ENCODE results near the gene TECTB.

The TECTB gene

DNA sequence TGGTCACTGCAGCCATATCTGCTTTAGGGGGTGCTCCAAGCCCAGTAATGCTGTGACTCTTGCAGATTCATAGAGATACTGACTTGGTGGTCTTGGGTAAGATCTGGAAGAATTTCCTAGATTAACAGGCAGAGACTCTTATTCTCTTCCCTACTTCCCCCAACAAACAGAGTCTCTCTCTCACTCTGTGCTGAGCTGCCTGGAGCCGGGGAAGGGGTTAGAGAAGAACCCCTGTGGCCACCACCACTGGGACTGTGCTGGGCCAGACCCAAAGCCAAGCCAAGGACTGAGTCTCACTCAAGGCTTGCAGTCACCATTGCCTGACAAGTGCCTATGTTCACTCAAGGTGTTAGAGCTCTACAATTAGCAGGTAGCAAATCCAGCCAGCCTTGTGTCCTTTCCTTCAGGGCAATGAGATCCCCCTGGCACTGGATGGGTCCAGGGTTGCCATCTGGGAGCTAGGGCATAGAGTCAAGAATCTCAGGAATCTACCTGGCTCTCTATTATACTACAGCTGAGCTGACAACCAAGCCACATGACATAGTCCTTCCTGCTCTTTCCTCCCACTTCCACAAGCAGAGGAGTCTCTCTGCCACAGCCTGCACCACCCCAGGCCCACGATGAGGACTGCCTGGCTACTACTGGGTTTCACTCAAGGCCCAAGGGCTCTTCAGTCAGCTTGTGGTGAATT, 41.4 kb upstream of the TECTB start:
- Mint-ChIP-seq H3K27me3 (ENCODE audit: low read depth) (no peaks in the 10 kb centered on the region), H3K4me3 (no peak overlapping the region), H3K27ac (no peak overlapping the region)

DNA sequence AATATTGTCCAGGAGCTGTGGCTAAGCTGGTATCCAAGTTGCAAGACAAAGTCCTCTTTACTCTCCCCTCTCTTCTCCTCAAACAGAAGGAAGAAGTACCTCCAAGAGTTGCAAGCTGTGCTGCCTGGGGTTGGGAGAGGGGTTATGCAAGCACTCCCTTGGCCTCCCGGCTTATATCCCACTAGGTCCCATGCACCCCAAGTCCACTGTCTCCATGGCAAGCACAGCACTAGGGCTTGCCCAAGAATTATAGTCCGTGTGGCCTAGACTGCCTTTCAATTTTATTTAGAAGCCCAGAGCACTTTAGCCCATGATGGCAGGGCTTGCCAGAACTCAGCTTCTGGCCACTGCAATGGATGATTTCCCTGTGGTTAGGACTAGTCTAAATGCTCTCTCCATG, 40.4 kb upstream of the TECTB start:
- TF ChIP-seq, protein P1, sequence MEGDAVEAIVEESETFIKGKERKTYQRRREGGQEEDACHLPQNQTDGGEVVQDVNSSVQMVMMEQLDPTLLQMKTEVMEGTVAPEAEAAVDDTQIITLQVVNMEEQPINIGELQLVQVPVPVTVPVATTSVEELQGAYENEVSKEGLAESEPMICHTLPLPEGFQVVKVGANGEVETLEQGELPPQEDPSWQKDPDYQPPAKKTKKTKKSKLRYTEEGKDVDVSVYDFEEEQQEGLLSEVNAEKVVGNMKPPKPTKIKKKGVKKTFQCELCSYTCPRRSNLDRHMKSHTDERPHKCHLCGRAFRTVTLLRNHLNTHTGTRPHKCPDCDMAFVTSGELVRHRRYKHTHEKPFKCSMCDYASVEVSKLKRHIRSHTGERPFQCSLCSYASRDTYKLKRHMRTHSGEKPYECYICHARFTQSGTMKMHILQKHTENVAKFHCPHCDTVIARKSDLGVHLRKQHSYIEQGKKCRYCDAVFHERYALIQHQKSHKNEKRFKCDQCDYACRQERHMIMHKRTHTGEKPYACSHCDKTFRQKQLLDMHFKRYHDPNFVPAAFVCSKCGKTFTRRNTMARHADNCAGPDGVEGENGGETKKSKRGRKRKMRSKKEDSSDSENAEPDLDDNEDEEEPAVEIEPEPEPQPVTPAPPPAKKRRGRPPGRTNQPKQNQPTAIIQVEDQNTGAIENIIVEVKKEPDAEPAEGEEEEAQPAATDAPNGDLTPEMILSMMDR (IDR thresholded peaks at IDR 0.05; ENCODE audit: unreplicated experiment in 3 of 3) = no peak
- no peak overlapping the region for H3K4me3 Mint-ChIP-seq
- no peaks in the 10 kb centered on the region for H3K27me3 Mint-ChIP-seq (ENCODE audit: low read depth)
- peaks cover 14% of the 10 kb centered on the region for H3K9me3 Mint-ChIP-seq
- no peaks in the 10 kb centered on the region for H3K4me1 Mint-ChIP-seq
- H3K36me3 Mint-ChIP-seq (ENCODE audit: low read depth) = no peaks in the 10 kb centered on the region
- H3K27ac Mint-ChIP-seq = no peak overlapping the region

More for the DNA sequence above, 41.4 kb upstream of the TECTB start:
- TF ChIP-seq, protein P1 (IDR thresholded peaks at IDR 0.05; ENCODE audit: unreplicated experiment in 3 of 3) = no peak
- no peaks in the 10 kb centered on the region for H3K4me1 Mint-ChIP-seq
- H3K36me3 Mint-ChIP-seq (ENCODE audit: low read depth) = no peaks in the 10 kb centered on the region
- peaks cover 19% of the 10 kb centered on the region for H3K9me3 Mint-ChIP-seq

DNA sequence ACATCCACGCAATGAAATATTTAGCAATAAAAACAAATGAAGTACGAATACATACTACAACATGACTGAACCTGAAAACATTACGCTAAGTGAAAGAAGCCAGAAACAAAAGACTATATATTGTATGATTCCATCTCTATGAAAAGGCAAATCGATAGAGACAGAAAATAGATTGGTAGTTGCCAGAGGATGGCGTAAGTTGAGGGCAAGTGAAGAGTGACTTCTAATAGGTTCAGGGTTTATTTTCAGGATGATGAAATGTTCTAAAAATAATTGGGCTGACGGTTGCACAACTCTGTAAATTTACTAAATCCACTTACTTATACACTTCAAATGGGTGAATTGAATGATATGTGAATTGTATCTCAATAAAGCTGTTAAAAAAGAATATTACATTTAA, 39.5 kb upstream of the TECTB start:
- Mint-ChIP-seq H3K27me3 (ENCODE audit: low read depth) (no peaks in the 10 kb centered on the region), H3K4me3 (no peak overlapping the region), H3K9me3 (peaks cover 16% of the 10 kb centered on the region), H3K27ac (no peak overlapping the region), H3K4me1 (no peaks in the 10 kb centered on the region), H3K36me3 (ENCODE audit: low read depth) (no peaks in the 10 kb centered on the region)
- TF ChIP-seq, protein P1 (IDR thresholded peaks at IDR 0.05; ENCODE audit: unreplicated experiment in 3 of 3) = no peak

DNA sequence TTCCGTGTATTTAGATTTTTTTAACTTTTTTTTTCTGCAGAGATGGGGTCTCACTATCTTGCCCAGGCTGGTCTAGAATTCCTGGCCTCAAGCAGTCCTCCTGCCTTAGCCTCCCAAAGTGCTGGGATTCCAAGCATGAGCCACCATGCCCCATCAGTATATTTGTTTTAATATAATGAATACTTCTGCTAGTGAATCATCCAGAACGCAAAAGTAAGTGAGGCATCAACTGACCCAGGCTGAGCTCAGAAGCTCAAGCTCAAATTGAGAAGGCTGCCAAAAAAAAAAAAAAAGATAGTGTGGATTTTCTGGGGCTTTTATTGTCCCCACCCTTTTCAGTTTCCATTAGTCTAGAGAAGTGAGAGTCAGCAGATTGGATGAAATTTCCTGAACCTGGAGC, 39.0 kb upstream of the TECTB start:
- Mint-ChIP-seq H3K36me3 (ENCODE audit: low read depth) (no peaks in the 10 kb centered on the region), H3K4me1 (no peaks in the 10 kb centered on the region), H3K9me3 (peaks cover 17% of the 10 kb centered on the region), H3K4me3 (no peak overlapping the region), H3K27ac (no peak overlapping the region), H3K27me3 (ENCODE audit: low read depth) (no peaks in the 10 kb centered on the region)
- TF ChIP-seq, protein P1 (IDR thresholded peaks at IDR 0.05; ENCODE audit: unreplicated experiment in 3 of 3) = no peak

DNA sequence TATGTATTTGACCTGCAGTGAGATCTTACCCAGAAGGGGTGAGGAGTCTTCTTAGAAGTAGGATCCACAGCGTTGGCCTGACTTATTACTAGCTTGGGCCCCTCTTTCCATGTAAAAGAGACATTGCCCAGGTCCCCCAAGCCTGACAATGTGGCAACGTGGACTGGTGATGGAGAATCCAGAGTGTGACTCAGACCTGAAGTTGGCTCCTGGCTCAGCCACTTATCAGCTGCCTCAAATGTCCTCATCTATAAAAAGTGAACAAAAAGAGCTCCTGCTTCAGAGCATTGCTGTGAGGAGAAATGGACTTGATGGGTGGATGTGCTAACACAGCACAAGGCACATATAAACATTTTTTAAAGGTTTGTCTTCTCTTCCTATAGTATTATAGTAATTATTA, 35.4 kb upstream of the TECTB start:
- H3K36me3 Mint-ChIP-seq (ENCODE audit: low read depth) = no peaks in the 10 kb centered on the region
- H3K9me3 Mint-ChIP-seq = peaks cover 21% of the 10 kb centered on the region
- no peak overlapping the region for H3K27ac Mint-ChIP-seq
- TF ChIP-seq, protein P1 (IDR thresholded peaks at IDR 0.05; ENCODE audit: unreplicated experiment in 3 of 3) = no peak
- no peaks in the 10 kb centered on the region for H3K4me1 Mint-ChIP-seq
- peaks cover 4% of the 10 kb centered on the region for H3K27me3 Mint-ChIP-seq (ENCODE audit: low read depth)
- H3K4me3 Mint-ChIP-seq = no peak overlapping the region
